Activated naive CD4-positive, alpha-beta T cell treated with anti-CD3 and anti-CD28 coated beads for 36 hours (primary cell): ENCODE measurements around the gene PDCL2. TPM values are rescaled to one million over a fixed set of nuclear protein-coding genes. Genes with fewer than 3 reads are reported as not detected.
"Not testable (repeated sequence)": the region's sequence is repeated elsewhere in the genome, so short reads cannot be mapped to it uniquely, and the experiment has no call there.

Experiments used
- CTCF ChIA-PET: fragments of 350-600 bp; sonication (Branson Sonifier 250); formaldehyde crosslinking; loops from one replicate; lab custom pipeline; 2021; ENCODE audit warnings: antibody characterized with exemption; lab: Charles Lee
- DNase-seq: peaks from one replicate; pipeline ENCODE4 v3.0.0-alpha.2; 2020
- H3K27ac Mint-ChIP-seq: one replicate; pipeline ENCODE4 v1.8.0; 2021; ENCODE audit warnings: mild to moderate bottlenecking, mixed read lengths
- H3K27me3 Mint-ChIP-seq: one replicate; pipeline ENCODE4 v1.8.0; 2021; ENCODE audit warnings: low read depth, mixed read lengths
- H3K36me3 Mint-ChIP-seq: one replicate; pipeline ENCODE4 v1.8.0; 2021; ENCODE audit warnings: low read depth, mixed read lengths
- H3K4me1 Mint-ChIP-seq: one replicate; pipeline ENCODE4 v1.8.0; 2021; ENCODE audit warnings: low read depth, mixed read lengths
- H3K4me3 Mint-ChIP-seq: one replicate; pipeline ENCODE4 v1.8.0; 2021; ENCODE audit warnings: mild to moderate bottlenecking, moderate library complexity, mixed read lengths
- H3K9me3 Mint-ChIP-seq: one replicate; pipeline ENCODE4 v1.8.0; 2021; ENCODE audit warnings: mixed read lengths
- intact Hi-C: fragments of 100-400 bp; cut with micrococcal nuclease; formaldehyde crosslinking; loops from one replicate; pipeline ENCODE4 v1.15.1; 2023
- total RNA-seq, 2 experiments: library from RNA; stranded (reverse); gene quantifications; one replicate each; pipeline ENCODE4 v1.2.3, GENCODE V29; 2021

PDCL2 gene
- total RNA-seq, 2 experiments from 2014 or later = not detected

GRCh38 chr4:55615008-55615407 lies 23.0 kb upstream of the PDCL2 start:
- H3K9me3 Mint-ChIP-seq = no peaks in the 10 kb centered on the region
- H3K36me3 Mint-ChIP-seq = no peaks in the 10 kb centered on the region
- H3K4me1 Mint-ChIP-seq = no peaks in the 10 kb centered on the region
- no peak overlapping the region for H3K4me3 Mint-ChIP-seq
- no peak for DNase-seq
- CTCF ChIA-PET = no interaction called here
- H3K27ac Mint-ChIP-seq = no peak overlapping the region
- H3K27me3 Mint-ChIP-seq = peaks cover 9% of the 10 kb centered on the region
- intact Hi-C loops = no loop called here

DNA sequence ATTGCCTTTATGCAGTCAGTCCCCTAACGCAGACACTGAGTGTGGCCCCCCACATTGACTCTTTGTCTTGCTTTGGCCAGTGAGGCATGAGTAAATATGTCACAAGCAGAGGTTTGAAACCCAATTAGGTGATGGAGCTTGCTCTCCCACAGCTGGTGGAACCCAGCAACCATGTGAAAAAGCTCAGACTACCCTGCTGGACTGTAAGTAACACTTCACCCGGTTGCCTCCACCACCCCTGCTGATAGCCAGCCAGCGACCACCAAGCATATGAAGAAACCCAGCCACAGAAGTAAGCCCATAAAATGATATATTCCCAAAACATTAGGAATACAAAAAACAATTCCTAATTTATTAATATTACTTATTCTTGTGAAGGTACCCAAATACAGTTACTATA lies 21.6 kb upstream of the PDCL2 start:
- Mint-ChIP-seq H3K27ac (no peak overlapping the region), H3K27me3 (peaks cover 9% of the 10 kb centered on the region), H3K4me1 (no peaks in the 10 kb centered on the region), H3K4me3 (no peak overlapping the region), H3K9me3 (no peaks in the 10 kb centered on the region), H3K36me3 (no peaks in the 10 kb centered on the region)
- CTCF ChIA-PET = no interaction called here
- intact Hi-C loops = no loop called here
- DNase-seq = no peak

GRCh38 chr4:55612341-55612740 lies 20.3 kb upstream of the PDCL2 start:
- H3K9me3 Mint-ChIP-seq = no peaks in the 10 kb centered on the region
- CTCF ChIA-PET = no interaction called here

DNA sequence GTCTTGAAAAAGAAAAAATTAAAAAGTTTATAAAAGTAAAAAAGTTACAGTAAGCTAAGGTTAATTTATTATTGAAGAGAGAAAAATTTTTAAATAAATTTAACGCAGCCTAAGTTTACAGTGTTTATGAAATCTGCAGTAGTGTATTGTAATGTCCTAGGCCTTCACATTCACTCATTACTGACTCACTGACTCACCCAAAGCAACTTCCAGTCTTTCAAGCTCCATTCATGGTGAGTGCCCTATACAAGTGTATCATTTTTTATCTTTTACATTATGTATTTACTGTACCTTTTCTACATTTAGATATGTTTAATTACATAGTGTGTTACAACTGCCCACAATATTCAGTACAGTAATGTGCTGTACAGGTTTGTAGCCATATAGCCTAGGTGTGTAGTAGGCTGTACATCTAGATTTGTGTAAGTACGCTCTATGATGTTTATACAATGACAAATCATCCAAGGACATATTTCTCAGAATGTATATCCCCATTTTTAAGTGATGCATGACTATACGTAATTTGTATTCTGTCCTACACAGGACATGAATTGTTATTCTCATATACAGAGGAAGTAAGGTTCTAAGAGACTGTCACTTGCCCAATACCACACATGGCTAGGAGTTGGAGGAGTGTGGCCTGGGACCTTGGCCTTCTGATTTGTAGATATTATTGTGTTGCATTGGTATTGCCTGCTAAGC lies 19.5 kb upstream of the PDCL2 start:
- H3K4me3 Mint-ChIP-seq = no peak overlapping the region
- no peak overlapping the region for H3K27ac Mint-ChIP-seq
- CTCF ChIA-PET = no interaction called here
- H3K9me3 Mint-ChIP-seq = no peaks in the 10 kb centered on the region
- H3K36me3 Mint-ChIP-seq = no peaks in the 10 kb centered on the region
- no peak for DNase-seq
- no peaks in the 10 kb centered on the region for H3K4me1 Mint-ChIP-seq
- peaks cover 2% of the 10 kb centered on the region for H3K27me3 Mint-ChIP-seq
- intact Hi-C loops = no loop called here

More at GRCh38 chr4:55612341-55612740, 20.3 kb upstream of the PDCL2 start:
- Mint-ChIP-seq H3K36me3 (no peaks in the 10 kb centered on the region), H3K4me1 (no peaks in the 10 kb centered on the region), H3K27me3 (peaks cover 4% of the 10 kb centered on the region), H3K27ac (no peak overlapping the region), H3K4me3 (no peak overlapping the region)
- intact Hi-C loops = no loop called here
- no peak for DNase-seq

DNA sequence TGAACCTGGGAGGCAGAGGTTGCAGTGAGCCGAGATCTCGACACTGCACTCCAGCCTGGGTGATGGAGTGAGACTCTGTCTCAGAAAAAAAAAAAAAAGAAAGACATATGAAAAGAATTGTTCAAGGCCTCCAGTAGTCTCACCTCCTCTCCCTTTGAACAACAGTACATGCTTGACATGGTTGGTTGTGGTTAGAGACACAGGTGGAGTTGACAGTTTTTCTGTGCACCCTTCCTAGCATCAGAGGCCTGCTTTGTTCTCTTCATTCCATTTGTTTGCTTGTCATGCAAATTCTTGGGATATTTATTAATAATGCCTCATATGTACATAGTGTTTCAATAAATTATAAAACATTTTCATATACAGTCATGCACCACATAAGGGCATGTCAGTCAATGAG lies 18.3 kb upstream of the PDCL2 start:
- Mint-ChIP-seq H3K4me1 (no peaks in the 10 kb centered on the region), H3K9me3 (no peaks in the 10 kb centered on the region), H3K27ac (no peak overlapping the region), H3K4me3 (no peak overlapping the region), H3K27me3 (peaks cover 2% of the 10 kb centered on the region), H3K36me3 (no peaks in the 10 kb centered on the region)
- CTCF ChIA-PET = no interaction called here
- no peak for DNase-seq
- intact Hi-C loops = no loop called here

DNA sequence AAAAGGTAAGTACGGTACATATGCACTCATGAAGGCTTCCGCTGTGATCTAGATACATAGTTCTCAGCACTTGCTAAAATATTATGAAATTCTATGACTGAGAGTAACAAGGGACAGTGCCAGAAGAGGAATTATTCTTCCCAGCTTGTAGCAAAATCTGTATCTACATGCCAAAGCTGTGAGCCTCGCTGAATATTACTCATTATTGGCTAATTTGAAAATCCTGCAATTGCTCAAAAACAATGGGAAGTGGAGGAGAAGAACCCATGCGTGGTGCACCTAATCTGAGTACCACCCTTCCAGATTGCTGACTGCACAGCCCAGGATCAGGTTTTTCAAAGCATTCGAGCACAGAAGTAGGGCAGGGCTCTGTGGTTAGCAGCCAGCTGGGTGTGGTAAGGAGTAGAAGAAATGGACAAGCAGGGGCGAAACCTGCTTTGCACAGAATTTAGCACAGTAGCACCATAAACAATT lies 17.4 kb upstream of the PDCL2 start:
- Mint-ChIP-seq H3K27ac (no peak overlapping the region), H3K9me3 (no peaks in the 10 kb centered on the region), H3K27me3 (peaks cover 8% of the 10 kb centered on the region), H3K4me3 (no peak overlapping the region), H3K36me3 (no peaks in the 10 kb centered on the region), H3K4me1 (no peaks in the 10 kb centered on the region)
- no peak for DNase-seq
- CTCF ChIA-PET = no interaction called here
- intact Hi-C loops = no loop called here

DNA sequence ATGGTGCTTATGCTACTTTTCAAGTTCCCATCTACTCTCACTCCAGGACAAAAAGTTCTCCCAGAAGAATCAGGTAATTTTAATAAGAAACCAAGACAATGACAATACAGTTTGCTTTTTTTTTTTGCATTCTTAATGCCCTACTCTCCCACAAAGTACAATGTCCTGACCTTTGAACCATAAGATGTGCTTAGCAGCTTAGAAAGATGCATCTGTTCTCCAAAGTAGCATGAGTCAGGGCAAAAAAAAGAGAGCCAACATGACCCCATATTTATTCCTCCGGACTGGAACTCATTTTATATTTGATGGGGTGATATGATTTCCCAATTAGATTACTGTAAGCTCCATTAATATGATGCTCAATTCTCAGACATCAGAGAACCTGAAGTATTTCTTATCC lies 16.5 kb upstream of the PDCL2 start:
- CTCF ChIA-PET = no interaction called here
- Mint-ChIP-seq H3K4me3 (no peak overlapping the region), H3K36me3 (no peaks in the 10 kb centered on the region), H3K27ac (no peak overlapping the region), H3K4me1 (no peaks in the 10 kb centered on the region), H3K9me3 (no peaks in the 10 kb centered on the region), H3K27me3 (peaks cover 8% of the 10 kb centered on the region)
- intact Hi-C loops = no loop called here
- no peak for DNase-seq

DNA sequence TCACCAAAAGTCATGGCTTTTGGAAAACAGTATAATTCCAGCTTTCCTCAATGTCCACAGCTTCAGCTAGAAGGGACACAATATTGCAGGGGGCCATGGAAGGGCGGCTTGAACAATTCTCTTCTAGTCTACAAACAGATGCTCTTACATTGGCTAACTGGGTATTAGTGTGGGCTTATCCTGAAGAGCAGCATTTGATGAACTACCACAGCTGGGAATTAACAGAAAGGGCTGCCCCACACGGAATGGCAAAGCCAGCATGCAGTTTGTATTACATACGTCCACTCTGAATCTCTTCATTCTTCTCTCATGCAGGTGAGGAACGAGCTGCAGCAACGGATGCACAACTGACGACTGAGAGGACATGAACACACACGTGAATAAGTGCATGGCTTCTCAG lies 13.0 kb upstream of the PDCL2 start:
- no peak overlapping the region for H3K4me3 Mint-ChIP-seq
- intact Hi-C loops = no loop called here
- CTCF ChIA-PET = no interaction called here
- no peaks in the 10 kb centered on the region for H3K36me3 Mint-ChIP-seq
- no peak for DNase-seq
- no peaks in the 10 kb centered on the region for H3K9me3 Mint-ChIP-seq
- peaks cover 8% of the 10 kb centered on the region for H3K27me3 Mint-ChIP-seq
- no peaks in the 10 kb centered on the region for H3K4me1 Mint-ChIP-seq
- H3K27ac Mint-ChIP-seq = no peak overlapping the region

- DNase-seq = no peak
- H3K4me3 Mint-ChIP-seq = no peak overlapping the region
- no peaks in the 10 kb centered on the region for H3K36me3 Mint-ChIP-seq
- intact Hi-C loops = no loop called here
- CTCF ChIA-PET = interaction anchor here (0.6 kb wide), 1 partner anchor 204 kb away, joined by 4 read pairs; no protein-coding TSS in a partner anchor
- no peaks in the 10 kb centered on the region for H3K9me3 Mint-ChIP-seq
- H3K4me1 Mint-ChIP-seq = no peaks in the 10 kb centered on the region
- peaks cover 8% of the 10 kb centered on the region for H3K27me3 Mint-ChIP-seq
- no peak overlapping the region for H3K27ac Mint-ChIP-seq
These were observed 8.6 kb upstream of the PDCL2 start for GRCh38 chr4:55600640-55601039.

- intact Hi-C loops = no loop called here
- CTCF ChIA-PET = no interaction called here
- Mint-ChIP-seq H3K4me3 (no peak overlapping the region), H3K4me1 (no peaks in the 10 kb centered on the region), H3K9me3 (no peaks in the 10 kb centered on the region), H3K36me3 (no peaks in the 10 kb centered on the region), H3K27ac (no peak overlapping the region), H3K27me3 (no peaks in the 10 kb centered on the region)
- DNase-seq = no peak
These were observed 6.6 kb upstream of the PDCL2 start for GRCh38 chr4:55598641-55599040.

- no peak for DNase-seq
- H3K27ac Mint-ChIP-seq = no peak overlapping the region
- no peak overlapping the region for H3K4me3 Mint-ChIP-seq
- no peaks in the 10 kb centered on the region for H3K4me1 Mint-ChIP-seq
- H3K36me3 Mint-ChIP-seq = no peaks in the 10 kb centered on the region
- peaks cover 5% of the 10 kb centered on the region for H3K27me3 Mint-ChIP-seq
- H3K9me3 Mint-ChIP-seq = peaks cover 2% of the 10 kb centered on the region
- CTCF ChIA-PET = no interaction called here
- intact Hi-C loops = no loop called here
These were observed 3.9 kb downstream of the PDCL2 start for GRCh38 chr4:55588160-55588559.

- DNase-seq, intact Hi-C loops, H3K27me3 Mint-ChIP-seq, H3K4me1 Mint-ChIP-seq, H3K9me3 Mint-ChIP-seq, H3K36me3 Mint-ChIP-seq, H3K27ac Mint-ChIP-seq, H3K4me3 Mint-ChIP-seq, CTCF ChIA-PET: not testable (repeated sequence)
These were observed 9.3 kb downstream of the PDCL2 start for GRCh38 chr4:55582773-55583172.

- Mint-ChIP-seq H3K9me3 (peaks cover 16% of the 10 kb centered on the region), H3K4me1 (no peaks in the 10 kb centered on the region), H3K36me3 (peaks cover 3% of the 10 kb centered on the region), H3K27ac (no peak overlapping the region), H3K27me3 (peaks cover 3% of the 10 kb centered on the region), H3K4me3 (no peak overlapping the region)
- CTCF ChIA-PET = no interaction called here
- intact Hi-C loops = no loop called here
- no peak for DNase-seq
These were observed 13.6 kb downstream of the PDCL2 start for GRCh38 chr4:55578341-55579010.
